DMS114 treated with DMSO at 0.1 percent for 48 hours (cell line): Measurements from ENCODE around the gene PPP1R12B.
"Not testable (repeated sequence)": the region's sequence is repeated elsewhere in the genome, so short reads cannot be mapped to it uniquely, and the experiment has no call there.

Experiments used
- DNase-seq: peaks from one replicate; lab custom pipeline; 2025; ENCODE audit not compliant: unreplicated experiment; lab: John Stamatoyannopoulos, UW

PPP1R12B gene

GRCh38 chr1:202438393-202439174 lies 90.1 kb downstream of the PPP1R12B start:
- DNase-seq, result no peak

GRCh38 chr1:202439308-202439707 lies 90.8 kb downstream of the PPP1R12B start:
- no peak for DNase-seq

- not testable (repeated sequence) for DNase-seq
Observed at GRCh38 chr1:202448140-202448539, 99.6 kb downstream of the PPP1R12B start.

GRCh38 chr1:202451641-202452040 lies 103.1 kb downstream of the PPP1R12B start:
- not testable (repeated sequence) for DNase-seq

- DNase-seq, result no peak
Observed at GRCh38 chr1:202452508-202452907, 104.0 kb downstream of the PPP1R12B start.

GRCh38 chr1:202456372-202457169 lies 108.1 kb downstream of the PPP1R12B start:
- not testable (repeated sequence) for DNase-seq

GRCh38 chr1:202458651-202459050 lies 110.2 kb downstream of the PPP1R12B start:
- DNase-seq, result not testable (repeated sequence)

- DNase-seq, result not testable (repeated sequence)
Observed at GRCh38 chr1:202459470-202460142, 111.1 kb downstream of the PPP1R12B start.

- DNase-seq, result not testable (repeated sequence)
Observed at GRCh38 chr1:202460143-202460495, 111.6 kb downstream of the PPP1R12B start.

- no peak for DNase-seq
Observed at GRCh38 chr1:202462342-202463076, 114.0 kb downstream of the PPP1R12B start.

GRCh38 chr1:202464153-202464742 lies 115.7 kb downstream of the PPP1R12B start:
- not testable (repeated sequence) for DNase-seq

- DNase-seq, result not testable (repeated sequence)
Observed at GRCh38 chr1:202465644-202466270, 117.3 kb downstream of the PPP1R12B start.

- DNase-seq, result not testable (repeated sequence)
Observed at GRCh38 chr1:202466339-202466738, 117.8 kb downstream of the PPP1R12B start.

GRCh38 chr1:202467381-202467780 lies 118.9 kb downstream of the PPP1R12B start:
- not testable (repeated sequence) for DNase-seq

GRCh38 chr1:202468695-202469094 lies 120.2 kb downstream of the PPP1R12B start:
- DNase-seq, result not testable (repeated sequence)

GRCh38 chr1:202469123-202469522 lies 120.6 kb downstream of the PPP1R12B start:
- DNase-seq, result not testable (repeated sequence)

GRCh38 chr1:202471246-202471645 lies 122.7 kb downstream of the PPP1R12B start:
- no peak for DNase-seq

- not testable (repeated sequence) for DNase-seq
Observed at GRCh38 chr1:202472347-202473124, 124.0 kb downstream of the PPP1R12B start.
